Gastroesophageal sphincter (tissue), 4 donors: ENCODE results near the gene TBC1D14. TPM values are rescaled to one million over a fixed set of nuclear protein-coding genes. Genes with fewer than 3 reads are reported as not detected.

Experiments used
- ATAC-seq: fragments of 150-250 bp; one replicate; pipeline ENCODE4 v1.9.1; 2016; ENCODE audit warnings: mild to moderate bottlenecking, moderate library complexity
- H3K27ac ChIP-seq, 4 donors: fragments of 200-600 bp; sonication (generic) in 3 of 4; 1 replicate in 3 of 4; 2 replicates in 1 of 4; pipeline ENCODE4 v1.5.1; 2016 to 2019
- H3K27me3 ChIP-seq: fragments of 200-600 bp; sonication (generic); one replicate; pipeline ENCODE4 v1.5.1; 2019
- H3K36me3 ChIP-seq, 2 donors: fragments of 200-600 bp; sonication (generic); one replicate each; pipeline ENCODE4 v1.5.1; 2019; ENCODE audit warnings: control low read depth in 1 of 2
- H3K4me1 ChIP-seq, 3 donors: fragments of 200-600 bp; sonication (generic); 1 replicate in 2 of 3; 2 replicates in 1 of 3; pipeline ENCODE4 v1.5.1; 2016 to 2019; ENCODE audit warnings: control low read depth in 2 of 3
- H3K4me3 ChIP-seq, 2 donors: fragments of 200-600 bp; sonication (generic); one replicate each; pipeline ENCODE4 v1.5.1; 2019; ENCODE audit warnings: mild to moderate bottlenecking in 1 of 2, moderate library complexity in 1 of 2
- H3K9me3 ChIP-seq, 3 donors: fragments of 200-600 bp; sonication (generic); one replicate each; pipeline ENCODE4 v1.5.1; 2017 to 2019; ENCODE audit warnings: control low read depth in 2 of 3
- EP300 ChIP-seq: sonication (generic); formaldehyde crosslinking; IDR thresholded peaks from one replicate; pipeline ENCODE4 v1.6.1; 2017; ENCODE audit warnings: antibody characterized with exemption, mild to moderate bottlenecking
- POLR2A ChIP-seq, 2 donors: fragments of 450-650 bp; IDR thresholded peaks; one replicate each; pipeline ENCODE4 v1.6.1; 2017; ENCODE audit warnings: antibody characterized with exemption in 2 of 2, mild to moderate bottlenecking in 2 of 2, moderate library complexity in 1 of 2
- POLR2AphosphoS5 ChIP-seq: sonication (generic); formaldehyde crosslinking; IDR thresholded peaks from one replicate; pipeline ENCODE4 v1.6.1; 2017; ENCODE audit warnings: antibody characterized with exemption
- WGBS, 2 donors: methylation state at CpG; one replicate each; pipeline ENCODE4 v1.1.5; 2018; ENCODE audit warnings: low coverage in 1 of 2; 5-methylcytosine and 5-hydroxymethylcytosine counted together
- total RNA-seq, 4 donors: library from RNA; depleted of rRNA; stranded (reverse); fragments of >200 nt; gene quantifications; one replicate each; pipeline ENCODE4 v1.1.0, GENCODE V29; 2016
- TF ChIP-seq, protein P1 (sequence below), 4 experiments: fragments of 200-600 bp in 2 of 4; fragments of 450-650 bp in 2 of 4; sonication (generic) in 1 of 4; IDR thresholded peaks; one replicate each; pipeline ENCODE4 v1.5.1; 2017 to 2019; ENCODE audit warnings: antibody characterized with exemption in 4 of 4, mild to moderate bottlenecking in 2 of 4, moderate library complexity in 2 of 4

TBC1D14 gene
- total RNA-seq, 4 donors from 2014 or later = 42.5 to 54.2 (median 45.0) TPM

DNA sequence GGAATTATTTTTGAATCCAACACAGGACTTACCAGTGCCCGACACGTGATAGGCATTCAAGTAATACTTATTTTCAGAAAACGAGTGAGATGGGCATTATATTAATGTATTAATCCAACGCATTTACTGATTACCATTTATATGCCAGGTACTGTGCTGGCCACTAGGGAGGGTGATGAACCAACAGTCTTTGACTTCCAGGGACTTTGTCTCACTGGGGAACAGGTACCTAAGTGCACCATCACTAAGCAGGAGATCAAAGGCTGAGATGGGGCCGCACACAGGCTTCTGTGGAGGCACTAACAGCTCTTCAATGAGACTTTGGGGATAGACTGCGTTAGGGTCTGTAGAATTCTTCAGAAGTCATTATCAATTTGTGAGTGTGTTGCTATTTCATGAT is 127.8 kb downstream of the TBC1D14 start:
- H3K9me3 ChIP-seq = no peaks in the 10 kb centered on the region
- peaks cover 0 to 14% (median 9%) of the 10 kb centered on the region in 3 donors for H3K4me1 ChIP-seq
- 62 to 67% methylated on average over 5 to 6 of the region's 6 CpGs for WGBS, 2 donors
- peaks cover 0 to 12% of the 10 kb centered on the region in 2 donors for H3K36me3 ChIP-seq
- H3K4me3 ChIP-seq = no peak overlapping the region
- TF ChIP-seq, protein P1, sequence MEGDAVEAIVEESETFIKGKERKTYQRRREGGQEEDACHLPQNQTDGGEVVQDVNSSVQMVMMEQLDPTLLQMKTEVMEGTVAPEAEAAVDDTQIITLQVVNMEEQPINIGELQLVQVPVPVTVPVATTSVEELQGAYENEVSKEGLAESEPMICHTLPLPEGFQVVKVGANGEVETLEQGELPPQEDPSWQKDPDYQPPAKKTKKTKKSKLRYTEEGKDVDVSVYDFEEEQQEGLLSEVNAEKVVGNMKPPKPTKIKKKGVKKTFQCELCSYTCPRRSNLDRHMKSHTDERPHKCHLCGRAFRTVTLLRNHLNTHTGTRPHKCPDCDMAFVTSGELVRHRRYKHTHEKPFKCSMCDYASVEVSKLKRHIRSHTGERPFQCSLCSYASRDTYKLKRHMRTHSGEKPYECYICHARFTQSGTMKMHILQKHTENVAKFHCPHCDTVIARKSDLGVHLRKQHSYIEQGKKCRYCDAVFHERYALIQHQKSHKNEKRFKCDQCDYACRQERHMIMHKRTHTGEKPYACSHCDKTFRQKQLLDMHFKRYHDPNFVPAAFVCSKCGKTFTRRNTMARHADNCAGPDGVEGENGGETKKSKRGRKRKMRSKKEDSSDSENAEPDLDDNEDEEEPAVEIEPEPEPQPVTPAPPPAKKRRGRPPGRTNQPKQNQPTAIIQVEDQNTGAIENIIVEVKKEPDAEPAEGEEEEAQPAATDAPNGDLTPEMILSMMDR (IDR thresholded peaks at IDR 0.05) = no peak
- TF ChIP-seq POLR2AphosphoS5 = no peak
- no peak for TF ChIP-seq EP300
- no peak for TF ChIP-seq POLR2A (IDR thresholded peaks at IDR 0.05)
- no peak for ATAC-seq
- no peak overlapping the region for H3K27ac ChIP-seq
- no peaks in the 10 kb centered on the region for H3K27me3 ChIP-seq

DNA sequence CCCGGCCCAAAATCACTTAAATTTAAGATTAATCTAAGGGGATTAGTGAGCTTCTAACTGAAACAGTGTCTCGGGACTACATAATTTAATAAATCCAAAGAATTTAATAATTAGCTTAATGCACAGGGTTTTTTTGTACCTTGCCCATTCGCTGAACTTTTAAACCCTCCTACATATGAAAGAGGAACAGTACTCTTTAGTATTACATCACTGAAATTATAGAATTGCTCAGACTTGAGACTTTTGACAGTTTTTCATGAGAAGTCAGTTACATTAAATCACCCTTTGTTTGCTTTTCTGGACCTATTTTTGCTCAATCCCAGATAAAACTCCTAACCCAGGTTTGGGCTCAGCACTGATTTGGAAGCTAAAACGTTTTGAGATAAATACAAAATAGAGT is 131.1 kb downstream of the TBC1D14 start:
- TF ChIP-seq POLR2AphosphoS5 (no peak), POLR2A (IDR thresholded peaks at IDR 0.05) (no peak), EP300 (no peak)
- TF ChIP-seq, protein P1 (IDR thresholded peaks at IDR 0.05) = no peak
- 79 to 86% methylated on average over 3 of the region's 4 CpGs for WGBS, 2 donors
- Histone ChIP-seq H3K36me3 (no peaks in the 10 kb centered on the region), H3K27ac (no peak overlapping the region), H3K4me1 (peaks cover 0 to 32% (median 20%) of the 10 kb centered on the region in 3 donors), H3K27me3 (no peaks in the 10 kb centered on the region), H3K4me3 (no peak overlapping the region), H3K9me3 (no peaks in the 10 kb centered on the region)
- no peak for ATAC-seq

DNA sequence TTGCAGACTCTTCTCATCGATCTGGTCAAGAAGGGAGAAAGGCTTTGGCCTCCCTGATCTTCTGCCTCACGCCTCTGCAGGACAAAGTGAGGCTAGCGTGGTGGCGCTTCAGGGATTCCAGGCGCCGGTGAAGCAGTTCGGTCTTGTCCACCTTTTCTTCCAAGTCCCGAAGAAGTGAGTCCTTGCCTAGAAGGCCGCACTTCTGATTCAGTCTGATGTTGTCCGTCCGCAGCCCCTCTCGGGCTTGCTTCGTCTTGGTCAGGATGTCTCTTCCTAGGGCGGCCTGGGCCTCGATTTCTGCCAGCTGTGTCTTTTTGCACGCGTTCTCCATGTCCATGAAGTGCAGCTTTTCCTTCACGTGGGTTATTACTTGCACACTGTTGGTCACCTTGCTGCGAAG is 131.6 kb downstream of the TBC1D14 start:
- no peak for TF ChIP-seq POLR2A (IDR thresholded peaks at IDR 0.05)
- 90 to 95% methylated on average over 4 to 18 of the region's 19 CpGs for WGBS, 2 donors
- ATAC-seq = no peak
- Histone ChIP-seq H3K9me3 (no peaks in the 10 kb centered on the region), H3K4me1 (peaks cover 0 to 37% (median 23%) of the 10 kb centered on the region in 3 donors), H3K27ac (peak overlapping the region in 1 of 4 donors; percentile 77), H3K4me3 (no peak overlapping the region), H3K27me3 (no peaks in the 10 kb centered on the region), H3K36me3 (no peaks in the 10 kb centered on the region)

DNA sequence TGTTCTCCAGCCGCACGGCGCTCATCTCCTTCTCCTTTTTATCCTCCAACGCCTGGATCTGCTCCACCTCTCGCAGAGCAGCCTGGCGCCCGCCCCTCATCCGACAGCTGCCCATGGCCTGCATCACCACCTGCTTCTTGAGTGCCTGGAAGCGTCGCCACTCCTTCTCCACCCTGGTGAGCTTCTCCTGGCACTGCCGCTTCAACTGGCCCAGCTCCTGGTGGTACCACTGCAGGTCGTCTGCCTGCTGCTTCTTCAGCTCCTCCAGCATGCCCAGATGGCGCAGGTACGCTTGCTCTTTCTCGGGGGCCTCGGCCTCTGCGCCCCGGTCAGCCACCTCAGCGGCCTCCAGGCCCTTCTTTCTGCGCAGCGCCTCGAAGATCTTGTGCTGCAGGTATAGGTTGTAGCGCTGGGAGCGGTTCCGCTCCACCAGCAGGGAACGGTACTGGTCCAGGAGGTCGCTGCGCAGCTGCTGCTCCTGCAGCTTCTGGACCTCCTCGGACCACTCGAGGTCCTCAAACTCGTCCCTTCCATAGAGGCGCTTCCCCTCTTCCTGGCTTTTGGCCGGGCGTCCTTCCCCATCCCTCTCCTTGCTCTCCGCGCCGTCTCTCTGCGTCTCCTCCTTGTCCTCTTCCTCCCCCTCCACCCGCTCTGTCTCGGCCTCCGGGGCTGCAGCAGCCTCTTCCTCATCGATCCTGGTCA is 132.3 kb downstream of the TBC1D14 start:
- peak overlapping the region in 3 of 4 donors; percentile 77 to 87 (median 78) for H3K27ac ChIP-seq
- 13 to 15% methylated on average over 30 to 35 of the region's 42 CpGs for WGBS, 2 donors
- no peak for ATAC-seq

DNA sequence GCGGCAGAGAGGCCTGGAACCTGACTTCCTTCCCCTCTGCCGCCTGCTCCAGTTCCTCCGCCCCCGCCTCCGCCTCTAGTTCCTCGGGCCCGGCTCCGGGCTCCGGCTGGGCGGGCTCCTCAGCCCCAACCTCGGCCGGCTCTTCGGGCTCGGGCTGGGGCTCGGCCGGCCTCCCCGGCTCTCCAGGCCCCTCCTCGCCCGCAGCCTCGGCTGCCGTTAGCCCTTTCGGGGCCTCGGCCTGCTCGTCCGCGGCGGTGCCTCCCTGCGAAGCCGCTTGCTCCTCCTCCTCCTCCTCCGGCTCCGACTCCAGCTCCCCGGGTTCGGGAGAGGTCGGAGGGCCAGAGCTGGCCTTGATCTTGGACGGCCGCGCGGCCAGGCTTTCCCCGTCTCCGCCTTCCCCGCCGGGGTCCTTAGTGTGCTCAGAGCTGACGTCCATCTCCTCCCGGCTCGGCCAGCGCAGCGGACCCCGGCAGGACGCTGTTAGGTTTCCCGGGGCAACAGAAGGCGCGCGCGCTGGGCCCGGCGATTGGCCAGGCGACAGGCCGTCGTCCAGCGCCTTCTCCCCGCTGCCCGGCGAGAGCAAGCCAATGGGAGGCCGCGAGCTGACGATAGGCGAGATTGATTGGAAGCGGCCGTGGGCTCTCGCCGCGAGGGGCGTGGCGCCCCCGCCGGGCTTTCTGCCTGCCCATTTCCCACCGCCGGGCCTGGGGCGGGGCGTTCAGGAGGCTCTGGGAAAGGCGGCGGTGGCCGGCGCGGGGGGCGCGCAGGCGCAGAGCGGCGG is 133.1 kb downstream of the TBC1D14 start:
- Histone ChIP-seq H3K27me3 (no peaks in the 10 kb centered on the region), H3K36me3 (no peaks in the 10 kb centered on the region), H3K4me3 (peak overlapping the region; percentile 54 to 88), H3K27ac (peak overlapping the region; percentile 2 to 87 (median 78)), H3K9me3 (no peaks in the 10 kb centered on the region), H3K4me1 (peaks cover 0 to 51% (median 29%) of the 10 kb centered on the region in 3 donors)
- TF ChIP-seq POLR2A (IDR thresholded peaks at IDR 0.05) (no peak), POLR2AphosphoS5 (peak; percentile 34)
- TF ChIP-seq, protein P1 (IDR thresholded peaks at IDR 0.05) = peak in 3 of 4 experiments; percentile 50 to 79 (median 74)
- WGBS, 2 donors = 0% methylated on average over 2 to 4 of the region's 90 CpGs
- peak; percentile 96 for ATAC-seq

More for the DNA sequence above, 132.3 kb downstream of the TBC1D14 start:
- Histone ChIP-seq H3K36me3 (no peaks in the 10 kb centered on the region), H3K4me1 (peaks cover 0 to 44% (median 29%) of the 10 kb centered on the region in 3 donors), H3K27me3 (no peaks in the 10 kb centered on the region), H3K9me3 (no peaks in the 10 kb centered on the region), H3K4me3 (peak overlapping the region; percentile 54 to 88)
- TF ChIP-seq POLR2AphosphoS5 = no peak
- no peak for TF ChIP-seq EP300
- TF ChIP-seq, protein P1 (IDR thresholded peaks at IDR 0.05) = no peak
- TF ChIP-seq POLR2A (IDR thresholded peaks at IDR 0.05) = no peak
